ENCODE data around the gene PARD6G.

DNA sequence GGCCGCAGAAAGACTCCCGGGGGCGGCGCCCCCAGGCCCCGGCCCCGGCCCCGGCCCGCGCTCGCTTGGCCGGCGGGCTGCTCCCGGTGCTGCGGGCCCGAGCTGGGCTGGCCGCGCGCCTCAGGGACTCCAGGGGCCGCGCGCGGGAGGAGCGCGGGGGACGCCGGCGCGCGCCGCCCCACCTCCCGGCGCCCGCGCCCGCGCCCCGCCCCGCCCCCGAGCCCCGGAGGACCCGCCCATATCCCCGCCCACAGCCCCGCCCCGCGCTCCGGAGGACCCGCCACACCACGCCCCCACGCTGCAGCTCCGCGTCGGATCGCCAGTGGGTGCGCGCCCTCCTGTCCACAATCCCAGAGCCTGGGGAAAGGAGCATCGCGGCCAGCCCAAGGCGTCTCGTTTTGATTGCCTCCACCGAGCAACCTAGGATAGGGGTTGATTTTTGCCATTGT, at the start of gene PARD6G:
- no peak for TF ChIP-seq EZH2 (IDR thresholded peaks at IDR 0.05)
- TF ChIP-seq, protein P1, sequence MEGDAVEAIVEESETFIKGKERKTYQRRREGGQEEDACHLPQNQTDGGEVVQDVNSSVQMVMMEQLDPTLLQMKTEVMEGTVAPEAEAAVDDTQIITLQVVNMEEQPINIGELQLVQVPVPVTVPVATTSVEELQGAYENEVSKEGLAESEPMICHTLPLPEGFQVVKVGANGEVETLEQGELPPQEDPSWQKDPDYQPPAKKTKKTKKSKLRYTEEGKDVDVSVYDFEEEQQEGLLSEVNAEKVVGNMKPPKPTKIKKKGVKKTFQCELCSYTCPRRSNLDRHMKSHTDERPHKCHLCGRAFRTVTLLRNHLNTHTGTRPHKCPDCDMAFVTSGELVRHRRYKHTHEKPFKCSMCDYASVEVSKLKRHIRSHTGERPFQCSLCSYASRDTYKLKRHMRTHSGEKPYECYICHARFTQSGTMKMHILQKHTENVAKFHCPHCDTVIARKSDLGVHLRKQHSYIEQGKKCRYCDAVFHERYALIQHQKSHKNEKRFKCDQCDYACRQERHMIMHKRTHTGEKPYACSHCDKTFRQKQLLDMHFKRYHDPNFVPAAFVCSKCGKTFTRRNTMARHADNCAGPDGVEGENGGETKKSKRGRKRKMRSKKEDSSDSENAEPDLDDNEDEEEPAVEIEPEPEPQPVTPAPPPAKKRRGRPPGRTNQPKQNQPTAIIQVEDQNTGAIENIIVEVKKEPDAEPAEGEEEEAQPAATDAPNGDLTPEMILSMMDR (IDR thresholded peaks at IDR 0.05) = peak; percentile 10
- no peak for TF ChIP-seq EZH2phosphoT487 (IDR thresholded peaks at IDR 0.05)

All from neural progenitor cell (in vitro differentiated cells).